Stomach smooth muscle (tissue), 2 donors: Measurements from ENCODE around the gene QSOX2.

Source experiments
- H3K27ac ChIP-seq: one replicate; pipeline ENCODE4 v1.7.0; 2013; ENCODE audit warnings: mild to moderate bottlenecking, low read length, inconsistent platforms
- H3K27me3 ChIP-seq, 2 donors: one replicate each; pipeline ENCODE4 v1.7.0; 2013; ENCODE audit warnings: low read length in 2 of 2; ENCODE audit not compliant: insufficient read depth in 2 of 2, control insufficient read depth in 1 of 2
- H3K36me3 ChIP-seq, 2 donors: one replicate each; pipeline ENCODE4 v1.7.0; 2013; ENCODE audit warnings: low read length in 2 of 2; ENCODE audit not compliant: control insufficient read depth in 2 of 2, insufficient read depth in 2 of 2
- H3K4me1 ChIP-seq: one replicate; pipeline ENCODE4 v1.7.0; 2013; ENCODE audit warnings: low read length; ENCODE audit not compliant: control insufficient read depth, insufficient read depth
- H3K4me3 ChIP-seq, 2 donors: one replicate each; pipeline ENCODE4 v1.7.0; 2013; ENCODE audit warnings: low read length in 2 of 2
- H3K9ac ChIP-seq, 2 donors: one replicate each; pipeline ENCODE4 v1.7.0; 2013; ENCODE audit warnings: low read length in 2 of 2, mild to moderate bottlenecking in 1 of 2
- H3K9me3 ChIP-seq, 2 donors: one replicate each; pipeline ENCODE4 v1.7.0; 2013; ENCODE audit warnings: low read length in 2 of 2; ENCODE audit not compliant: control insufficient read depth in 2 of 2
- donor health status: healthy.
- donor health status: Pancreatic carcinoma.

QSOX2 gene

GRCh38 chr9:136204838-136205706, 40.5 kb downstream of the QSOX2 start, which contains the start of gene LHX3:
LHX3 (minus strand) TSS chr9:136205128; CDS start chr9:136205012, 116 bp downstream.
- Histone ChIP-seq H3K9me3 (no peaks in the 10 kb centered on the region), H3K4me1 (no peaks in the 10 kb centered on the region), H3K36me3 (peaks cover 0 to 7% of the 10 kb centered on the region in 2 donors), H3K4me3 (no peak within 1 kb of the TSS), H3K27ac (no peak within 1 kb of the TSS), H3K9ac (no peak within 1 kb of the TSS), H3K27me3 (peaks cover 42 to 47% of the 10 kb centered on the region in 2 donors)

- Histone ChIP-seq H3K27ac (no peak overlapping the region), H3K4me3 (no peak overlapping the region), H3K9ac (no peak overlapping the region), H3K36me3 (peaks cover 0 to 7% of the 10 kb centered on the region in 2 donors), H3K27me3 (peaks cover 48 to 55% of the 10 kb centered on the region in 2 donors), H3K4me1 (no peaks in the 10 kb centered on the region), H3K9me3 (no peaks in the 10 kb centered on the region)
These were observed 41.3 kb downstream of the QSOX2 start for GRCh38 chr9:136204145-136204805.

- no peak overlapping the region for H3K9ac ChIP-seq
- H3K4me3 ChIP-seq: no peak overlapping the region
- peaks cover 0 to 3% of the 10 kb centered on the region in 2 donors for H3K36me3 ChIP-seq
- peaks cover 2% of the 10 kb centered on the region for H3K4me1 ChIP-seq
- peaks cover 48 to 59% of the 10 kb centered on the region in 2 donors for H3K27me3 ChIP-seq
- no peaks in the 10 kb centered on the region for H3K9me3 ChIP-seq
- H3K27ac ChIP-seq: no peak overlapping the region
These were observed 42.0 kb downstream of the QSOX2 start for GRCh38 chr9:136203408-136204144.

- Histone ChIP-seq H3K4me3 (no peak overlapping the region), H3K36me3 (no peaks in the 10 kb centered on the region), H3K27me3 (peaks cover 55 to 66% of the 10 kb centered on the region in 2 donors), H3K27ac (no peak overlapping the region), H3K9me3 (no peaks in the 10 kb centered on the region), H3K4me1 (peaks cover 4% of the 10 kb centered on the region), H3K9ac (no peak overlapping the region)
These were observed 42.9 kb downstream of the QSOX2 start for GRCh38 chr9:136202454-136203407.

DNA sequence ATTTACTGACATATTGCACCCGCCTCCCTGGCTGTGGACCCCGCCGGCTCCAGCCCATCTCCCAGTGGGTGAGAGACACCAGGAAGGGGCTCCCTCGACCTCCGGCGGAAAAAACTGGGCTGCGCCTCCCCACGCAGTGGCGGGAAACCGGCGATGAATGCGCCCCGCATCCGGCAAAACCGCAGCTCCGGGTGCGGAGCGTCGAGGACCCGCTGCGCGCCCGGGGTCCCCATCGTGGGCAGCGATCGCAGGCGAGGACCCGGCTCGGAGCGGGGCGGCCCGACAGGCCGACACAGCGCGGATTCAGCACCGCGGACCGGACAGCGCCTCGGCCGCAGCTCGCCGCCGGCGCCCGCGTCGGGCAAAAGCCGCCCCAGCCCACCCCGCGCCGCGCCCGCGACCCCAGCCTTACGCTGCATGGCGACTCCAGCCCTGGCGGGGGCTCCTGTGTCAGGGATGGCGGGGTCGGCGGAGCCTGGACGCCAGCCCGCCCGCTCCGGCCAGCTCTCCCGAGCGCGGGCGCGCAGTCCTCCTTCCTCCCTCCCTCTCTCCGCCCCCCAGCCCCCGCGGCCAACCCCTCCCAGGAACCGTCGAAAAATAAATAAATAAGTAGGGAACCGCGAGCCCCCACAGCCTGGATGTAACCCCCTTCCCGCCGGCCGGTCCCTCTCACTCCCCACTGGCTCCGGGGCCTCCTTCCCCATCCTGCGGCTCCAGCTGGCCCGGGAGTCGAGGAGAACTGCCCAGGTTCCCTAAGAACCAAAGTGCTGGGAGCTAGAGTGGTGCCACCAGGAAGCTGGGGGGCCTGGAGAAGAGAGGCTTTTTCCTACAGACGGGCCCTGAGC, 43.8 kb downstream of the QSOX2 start:
- Histone ChIP-seq H3K9ac (no peak overlapping the region), H3K4me1 (peaks cover 4% of the 10 kb centered on the region), H3K36me3 (no peaks in the 10 kb centered on the region), H3K4me3 (no peak overlapping the region), H3K9me3 (no peaks in the 10 kb centered on the region), H3K27me3 (peaks cover 58 to 75% of the 10 kb centered on the region in 2 donors), H3K27ac (no peak overlapping the region)

DNA sequence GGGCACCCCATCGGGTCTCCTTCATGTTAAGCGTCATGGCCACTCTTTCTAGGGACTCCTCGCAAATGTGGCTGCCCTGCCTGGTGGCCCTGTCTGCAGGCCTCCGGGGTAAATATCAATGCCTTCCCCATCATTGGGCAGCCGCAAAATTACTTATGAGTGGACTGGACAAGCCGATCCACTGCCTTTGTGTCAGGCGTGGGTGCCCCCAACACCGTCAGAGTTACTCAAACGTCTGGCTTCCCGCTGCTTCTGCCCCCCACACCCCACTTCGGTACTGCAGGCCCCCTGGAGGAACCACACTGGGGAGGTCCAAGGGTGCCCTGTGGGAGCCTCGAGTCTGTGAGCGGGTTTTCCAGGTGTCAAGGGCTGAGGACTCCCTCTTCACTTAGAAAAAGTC, 44.4 kb downstream of the QSOX2 start:
- no peak overlapping the region for H3K27ac ChIP-seq
- H3K27me3 ChIP-seq: peaks cover 64 to 82% of the 10 kb centered on the region in 2 donors
- H3K9me3 ChIP-seq: no peaks in the 10 kb centered on the region
- no peak overlapping the region for H3K4me3 ChIP-seq
- no peak overlapping the region for H3K9ac ChIP-seq
- no peaks in the 10 kb centered on the region for H3K36me3 ChIP-seq
- peaks cover 4% of the 10 kb centered on the region for H3K4me1 ChIP-seq

DNA sequence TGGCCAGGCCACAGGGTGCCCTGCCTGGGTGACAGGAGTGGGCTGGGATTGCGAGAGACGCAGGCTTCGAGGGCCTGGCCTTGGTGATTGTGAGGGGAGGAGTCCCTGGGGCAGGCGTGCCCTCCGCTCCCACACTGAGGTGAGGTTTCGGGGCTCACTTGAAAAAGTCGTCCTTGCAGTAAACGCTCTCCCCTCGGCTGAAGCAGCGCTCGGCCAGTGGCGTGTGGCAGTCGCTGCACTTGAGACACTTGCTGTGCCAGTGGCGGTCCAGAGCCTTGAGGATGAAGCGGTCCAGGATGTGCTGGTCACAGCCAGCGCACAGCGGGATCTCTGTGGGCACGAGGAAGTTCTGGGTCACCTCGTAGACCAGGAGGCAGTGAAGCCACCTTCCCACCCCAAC, 45.2 kb downstream of the QSOX2 start:
- Histone ChIP-seq H3K4me1 (peaks cover 4% of the 10 kb centered on the region), H3K36me3 (no peaks in the 10 kb centered on the region), H3K9ac (no peak overlapping the region), H3K9me3 (no peaks in the 10 kb centered on the region), H3K27ac (no peak overlapping the region), H3K27me3 (peaks cover 64 to 87% of the 10 kb centered on the region in 2 donors), H3K4me3 (no peak overlapping the region)

- H3K27me3 ChIP-seq: peaks cover 64 to 82% of the 10 kb centered on the region in 2 donors
- no peak overlapping the region for H3K4me3 ChIP-seq
- peaks cover 4% of the 10 kb centered on the region for H3K4me1 ChIP-seq
- H3K36me3 ChIP-seq: no peaks in the 10 kb centered on the region
- no peak overlapping the region for H3K9ac ChIP-seq
- H3K27ac ChIP-seq: no peak overlapping the region
- no peaks in the 10 kb centered on the region for H3K9me3 ChIP-seq
These were observed 46.0 kb downstream of the QSOX2 start for GRCh38 chr9:136199391-136200288.
